Measurements from ENCODE around the gene GLRX. TPM values are rescaled to one million over a fixed set of nuclear protein-coding genes. Genes with fewer than 3 reads are reported as not detected.
A peak's percentile ranks its signal among the peaks of the same experiment; 100 is the strongest.

GLRX gene
- total and polyA plus RNA-seq, 2 donors (not counting 1 experiment from before 2014, with no cell fraction given): 91.8 to 429 TPM

DNA sequence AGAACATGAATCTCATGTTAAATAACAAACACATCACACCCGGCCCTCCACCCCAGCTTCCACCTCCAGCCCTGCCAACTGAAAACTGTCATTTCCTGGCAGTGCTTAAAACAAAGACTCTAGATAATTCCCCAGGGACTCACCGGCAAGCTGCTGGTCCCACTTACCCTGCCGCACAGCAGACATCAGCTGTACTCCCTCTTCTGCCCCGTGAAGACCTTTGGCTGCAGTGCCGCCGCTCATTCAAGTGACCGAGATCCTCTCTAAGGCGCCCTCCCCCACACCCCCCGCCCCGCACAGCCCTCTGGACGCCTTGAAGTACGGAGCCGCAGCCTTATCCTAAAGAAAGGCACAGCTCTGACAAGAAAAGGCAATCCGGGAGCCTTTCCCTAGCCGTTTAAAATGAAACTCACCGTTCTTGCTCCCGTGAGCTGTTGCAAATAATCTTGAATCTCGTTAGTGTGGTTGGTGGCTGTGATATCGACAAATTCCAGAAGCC, 434 bp downstream of the GLRX start:
- no peaks in the 10 kb centered on the region for H4K20me1 ChIP-seq (ENCODE audit: control insufficient read depth, extremely low read depth, insufficient read depth, low read length)
- DNase-seq (ENCODE audit: low read depth in 2 of 2): peak; percentile 40 to 54
- no peaks in the 10 kb centered on the region for H3K9me3 ChIP-seq (ENCODE audit: control insufficient read depth, insufficient read depth, low read depth, low read length)
- H3K9ac ChIP-seq (ENCODE audit: insufficient read depth, low read length): peak overlapping the region; percentile 69
- H3K36me3 ChIP-seq (ENCODE audit: control insufficient read depth, insufficient read depth, low read length): no peaks in the 10 kb centered on the region
- peaks cover 13% of the 10 kb centered on the region for H3K4me1 ChIP-seq (ENCODE audit: control insufficient read depth, extremely low read depth, insufficient read depth, low read length)
- peak overlapping the region; percentile 47 for H2AFZ ChIP-seq (ENCODE audit: low read length)
- H3K27me3 ChIP-seq (ENCODE audit: control insufficient read depth, insufficient read depth, low read length): no peaks in the 10 kb centered on the region
- H3K79me2 ChIP-seq (ENCODE audit: control insufficient read depth, insufficient read depth, low read length): peaks cover 47% of the 10 kb centered on the region
- peak overlapping the region; percentile 83 for H3K27ac ChIP-seq (ENCODE audit: insufficient read depth, low read length)
- H3K4me3 ChIP-seq (replicated peaks in 1 of 4; ENCODE audit: control extremely low read depth in 1 of 4, insufficient read depth in 1 of 4, low read depth in 3 of 4, low read length in 4 of 4): peak overlapping the region; percentile 85 to 98 (median 94)
- peak overlapping the region; percentile 94 for H3K4me2 ChIP-seq (ENCODE audit: extremely low read depth, insufficient read depth, low read length)
- no peak for TF ChIP-seq CTCF (conservative IDR thresholded peaks at IDR 0.05 in 1 of 2, IDR thresholded peaks at IDR 0.05 in 1 of 2; ENCODE audit: low read depth in 1 of 2, low read length in 2 of 2)
- TF ChIP-seq EZH2 (IDR thresholded peaks at IDR 0.05; ENCODE audit: low read length, missing control alignments): no peak

DNA sequence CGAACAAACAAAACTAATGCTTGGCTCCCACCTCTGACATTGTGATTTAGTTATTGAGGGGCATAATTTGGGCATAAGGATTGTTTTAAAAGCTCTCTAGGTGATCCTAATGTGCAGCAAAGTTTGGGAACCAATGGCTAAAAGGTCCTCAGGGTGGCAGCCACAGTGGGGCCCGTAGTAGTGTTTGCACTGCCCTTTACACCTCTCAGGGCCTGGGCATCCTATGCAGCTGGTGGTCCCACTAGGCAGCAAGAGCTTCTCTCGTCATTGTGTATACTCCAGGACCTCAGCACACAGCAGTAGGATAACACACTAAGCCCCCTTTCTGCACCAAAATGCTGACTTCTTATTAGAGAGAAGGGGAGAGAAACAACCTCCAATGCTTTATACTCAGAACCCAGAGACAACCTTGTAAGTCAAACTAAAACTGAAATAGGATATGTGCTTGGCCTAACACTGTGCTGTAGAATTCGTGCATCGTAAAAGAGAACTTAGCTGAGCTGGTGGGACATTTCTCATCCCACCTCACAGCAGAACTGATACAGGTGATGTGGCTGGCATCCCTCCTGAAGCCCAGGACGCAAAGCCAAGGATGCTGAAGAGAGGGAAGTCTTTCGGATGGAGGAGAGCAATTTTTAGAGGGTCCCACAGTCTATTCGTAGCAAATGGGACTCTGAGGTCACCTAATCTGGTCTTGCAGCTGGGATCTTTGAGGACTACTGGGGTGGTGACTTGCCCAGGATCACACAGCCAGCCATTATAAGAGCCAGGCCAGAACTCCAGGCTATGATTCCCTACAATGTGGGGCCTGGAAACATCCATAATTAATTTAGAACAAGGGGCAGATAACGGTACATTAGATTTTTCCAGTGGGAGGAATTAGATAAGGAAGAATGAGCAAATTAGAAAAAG, 1.2 kb downstream of the GLRX start:
- Histone ChIP-seq H4K20me1 (ENCODE audit: control insufficient read depth, extremely low read depth, insufficient read depth, low read length) (no peaks in the 10 kb centered on the region), H2AFZ (ENCODE audit: low read length) (no peak overlapping the region), H3K36me3 (ENCODE audit: control insufficient read depth, insufficient read depth, low read length) (no peaks in the 10 kb centered on the region), H3K4me2 (ENCODE audit: extremely low read depth, insufficient read depth, low read length) (peak overlapping the region; percentile 94), H3K27me3 (ENCODE audit: control insufficient read depth, insufficient read depth, low read length) (no peaks in the 10 kb centered on the region), H3K9me3 (ENCODE audit: control insufficient read depth, insufficient read depth, low read depth, low read length) (no peaks in the 10 kb centered on the region), H3K27ac (ENCODE audit: insufficient read depth, low read length) (peak overlapping the region; percentile 83), H3K9ac (ENCODE audit: insufficient read depth, low read length) (peak overlapping the region; percentile 69), H3K79me2 (ENCODE audit: control insufficient read depth, insufficient read depth, low read length) (peaks cover 52% of the 10 kb centered on the region), H3K4me3 (replicated peaks in 1 of 4; ENCODE audit: control extremely low read depth in 1 of 4, insufficient read depth in 1 of 4, low read depth in 3 of 4, low read length in 4 of 4) (peak overlapping the region; percentile 85 to 98 (median 94)), H3K4me1 (ENCODE audit: control insufficient read depth, extremely low read depth, insufficient read depth, low read length) (peaks cover 13% of the 10 kb centered on the region)
- no peak for DNase-seq (ENCODE audit: low read depth in 2 of 2)
- TF ChIP-seq CTCF (conservative IDR thresholded peaks at IDR 0.05 in 1 of 2, IDR thresholded peaks at IDR 0.05 in 1 of 2; ENCODE audit: low read depth in 1 of 2, low read length in 2 of 2): no peak
- TF ChIP-seq EZH2 (IDR thresholded peaks at IDR 0.05; ENCODE audit: low read length, missing control alignments): no peak
